Calu3 (cell line): Measurements from ENCODE around the gene GTF2A1L. TPM values are rescaled to one million over a fixed set of nuclear protein-coding genes. Genes with fewer than 3 reads are reported as not detected.

ENCODE experiments used
- BruUV-seq: library from RNA; stranded (reverse); fragments of 400-500 nt; replicated peaks from 2 replicates; lab custom pipeline; 2021; lab: Mats Ljungman, UMichigan
- CTCF ChIA-PET: fragments of 300-600 bp; sonication (Branson Sonifier 250); formaldehyde crosslinking; loops from one replicate; lab custom pipeline; 2022; ENCODE audit warnings: antibody characterized with exemption; lab: Charles Lee
- DNase-seq: peaks from one replicate; pipeline ENCODE4 v3.0.0; 2022
- H3K27ac Mint-ChIP-seq: one replicate; pipeline ENCODE4 v1.8.0; 2022; ENCODE audit warnings: mixed read lengths; ENCODE audit not compliant: unreplicated experiment
- H3K27me3 Mint-ChIP-seq: one replicate; pipeline ENCODE4 v1.8.0; 2022; ENCODE audit warnings: mixed read lengths; ENCODE audit not compliant: unreplicated experiment
- H3K36me3 Mint-ChIP-seq: one replicate; pipeline ENCODE4 v1.8.0; 2022; ENCODE audit warnings: mild to moderate bottlenecking, moderate library complexity, mixed read lengths; ENCODE audit not compliant: insufficient read depth, unreplicated experiment
- H3K4me1 Mint-ChIP-seq: one replicate; pipeline ENCODE4 v1.8.0; 2022; ENCODE audit warnings: mild to moderate bottlenecking, low read depth, mixed read lengths; ENCODE audit not compliant: unreplicated experiment
- H3K4me3 Mint-ChIP-seq: one replicate; pipeline ENCODE4 v1.8.0; 2022; ENCODE audit warnings: mild to moderate bottlenecking, low read depth, moderate library complexity, mixed read lengths; ENCODE audit not compliant: unreplicated experiment
- H3K9me3 Mint-ChIP-seq: one replicate; pipeline ENCODE4 v1.8.0; 2022; ENCODE audit warnings: low read depth, mixed read lengths; ENCODE audit not compliant: unreplicated experiment
- CTCF ChIP-seq: fragments of 200-600 bp; IDR thresholded peaks from one replicate; pipeline ENCODE4 v1.8.0; 2022; ENCODE audit warnings: antibody characterized with exemption; ENCODE audit not compliant: unreplicated experiment
- intact Hi-C: fragments of 100-400 bp; cut with micrococcal nuclease; formaldehyde crosslinking; loops from one replicate; pipeline ENCODE4 v1.10.0; 2022; ENCODE audit not compliant: unreplicated experiment
- total RNA-seq: library from RNA; stranded (reverse); gene quantifications from 2 replicates; pipeline ENCODE4 v1.2.3, GENCODE V29; 2022

Gene GTF2A1L
- total RNA-seq, 1 experiment from 2014 or later = not detected

GRCh38 chr2:48624696-48625095 lies 7.0 kb downstream of the GTF2A1L start:
- Mint-ChIP-seq H3K4me1 (no peaks in the 10 kb centered on the region), H3K4me3 (no peak overlapping the region), H3K36me3 (no peaks in the 10 kb centered on the region), H3K27me3 (peaks cover 6% of the 10 kb centered on the region), H3K9me3 (no peaks in the 10 kb centered on the region), H3K27ac (no peak overlapping the region)
- CTCF ChIA-PET = no interaction called here
- no peak for TF ChIP-seq CTCF
- DNase-seq = no peak
- intact Hi-C loops = no loop called here
- BruUV-seq = no TSS peak

GRCh38 chr2:48626047-48626446 lies 8.4 kb downstream of the GTF2A1L start:
- intact Hi-C loops = no loop called here
- BruUV-seq = no TSS peak
- Mint-ChIP-seq H3K36me3 (no peaks in the 10 kb centered on the region), H3K27me3 (peaks cover 19% of the 10 kb centered on the region), H3K27ac (no peak overlapping the region), H3K4me1 (no peaks in the 10 kb centered on the region), H3K9me3 (no peaks in the 10 kb centered on the region), H3K4me3 (no peak overlapping the region)
- DNase-seq = no peak
- TF ChIP-seq CTCF = no peak
- CTCF ChIA-PET = no interaction called here

- Mint-ChIP-seq H3K27ac (no peak overlapping the region), H3K9me3 (peaks cover 3% of the 10 kb centered on the region), H3K27me3 (peaks cover 20% of the 10 kb centered on the region), H3K36me3 (no peaks in the 10 kb centered on the region), H3K4me1 (no peaks in the 10 kb centered on the region), H3K4me3 (no peak overlapping the region)
- no peak for TF ChIP-seq CTCF
- no TSS peak for BruUV-seq
- CTCF ChIA-PET = no interaction called here
- no peak for DNase-seq
- intact Hi-C loops = no loop called here
Observed at GRCh38 chr2:48633143-48633542, 15.5 kb downstream of the GTF2A1L start.

- CTCF ChIA-PET = no interaction called here
- H3K4me1 Mint-ChIP-seq = no peaks in the 10 kb centered on the region
- H3K27ac Mint-ChIP-seq = no peak overlapping the region
- H3K27me3 Mint-ChIP-seq = peaks cover 3% of the 10 kb centered on the region
- no TSS peak for BruUV-seq
- no peaks in the 10 kb centered on the region for H3K36me3 Mint-ChIP-seq
- H3K9me3 Mint-ChIP-seq = peaks cover 6% of the 10 kb centered on the region
- TF ChIP-seq CTCF = no peak
- H3K4me3 Mint-ChIP-seq = no peak overlapping the region
- no peak for DNase-seq
- intact Hi-C loops = no loop called here
Observed at GRCh38 chr2:48635786-48636185, 18.1 kb downstream of the GTF2A1L start.
